ENCODE measurements around the gene ICOS. TPM values are rescaled to one million over a fixed set of nuclear protein-coding genes. Genes with fewer than 3 reads are reported as not detected.

The ICOS gene
- total RNA-seq, 4 donors from 2014 or later, result 0.94 to 1.2 TPM; not detected in 2

GRCh38 chr2:203908797-203909185, 27.8 kb upstream of the ICOS start:
- no peak for TF ChIP-seq POLR2A (IDR thresholded peaks at IDR 0.05)
- TF ChIP-seq CTCF (IDR thresholded peaks at IDR 0.05), result no peak
- no peak for DNase-seq
- H3K9me3 ChIP-seq, result no peaks in the 10 kb centered on the region
- H3K27ac ChIP-seq, result peak overlapping the region in 1 of 4 donors; percentile 43
- H3K4me1 ChIP-seq, result peaks cover 0 to 11% (median 4%) of the 10 kb centered on the region in 4 donors
- H3K27me3 ChIP-seq, result no peaks in the 10 kb centered on the region
- no peaks in the 10 kb centered on the region for H3K36me3 ChIP-seq
- no peak overlapping the region for H3K4me3 ChIP-seq

- Histone ChIP-seq H3K4me3 (peak overlapping the region in 2 of 4 donors; percentile 3 to 28), H3K4me1 (peaks cover 0 to 11% (median 4%) of the 10 kb centered on the region in 4 donors), H3K36me3 (no peaks in the 10 kb centered on the region), H3K27me3 (no peaks in the 10 kb centered on the region), H3K9me3 (no peaks in the 10 kb centered on the region), H3K27ac (peak overlapping the region in 1 of 4 donors; percentile 43)
- TF ChIP-seq POLR2A (IDR thresholded peaks at IDR 0.05) (no peak), CTCF (IDR thresholded peaks at IDR 0.05) (peak; percentile 22 to 73 (median 61))
- no peak for DNase-seq
Observed at GRCh38 chr2:203909261-203909967, 27.1 kb upstream of the ICOS start.

- Histone ChIP-seq H3K4me3 (peak overlapping the region in 2 of 4 donors; percentile 3 to 28), H3K27me3 (no peaks in the 10 kb centered on the region), H3K27ac (no peak overlapping the region), H3K36me3 (no peaks in the 10 kb centered on the region), H3K4me1 (peaks cover 0 to 11% (median 4%) of the 10 kb centered on the region in 4 donors), H3K9me3 (no peaks in the 10 kb centered on the region)
- no peak for TF ChIP-seq CTCF (IDR thresholded peaks at IDR 0.05)
- TF ChIP-seq POLR2A (IDR thresholded peaks at IDR 0.05), result no peak
- DNase-seq, result no peak
Observed at GRCh38 chr2:203909974-203910373, 26.6 kb upstream of the ICOS start.

- Histone ChIP-seq H3K4me1 (peaks cover 0 to 8% (median 3%) of the 10 kb centered on the region in 4 donors), H3K4me3 (no peak overlapping the region), H3K27me3 (no peaks in the 10 kb centered on the region), H3K36me3 (no peaks in the 10 kb centered on the region), H3K9me3 (no peaks in the 10 kb centered on the region), H3K27ac (no peak overlapping the region)
- no peak for TF ChIP-seq CTCF (IDR thresholded peaks at IDR 0.05)
- TF ChIP-seq POLR2A (IDR thresholded peaks at IDR 0.05), result no peak
- no peak for DNase-seq
Observed at GRCh38 chr2:203913947-203914346, 22.6 kb upstream of the ICOS start.

GRCh38 chr2:203914546-203915182, 21.9 kb upstream of the ICOS start:
- Histone ChIP-seq H3K27ac (peak overlapping the region in 1 of 4 donors; percentile 31), H3K36me3 (no peaks in the 10 kb centered on the region), H3K4me3 (no peak overlapping the region), H3K4me1 (peaks cover 0 to 3% (median 0%) of the 10 kb centered on the region in 4 donors), H3K27me3 (no peaks in the 10 kb centered on the region), H3K9me3 (no peaks in the 10 kb centered on the region)
- TF ChIP-seq CTCF (IDR thresholded peaks at IDR 0.05) (no peak), POLR2A (IDR thresholded peaks at IDR 0.05) (no peak)
- DNase-seq, result no peak
